Naive thymus-derived CD8-positive, alpha-beta T cell (primary cell): ENCODE results near the gene ARHGEF12. TPM values are rescaled to one million over a fixed set of nuclear protein-coding genes. Genes with fewer than 3 reads are reported as not detected.

Source experiments
- ATAC-seq, 2 donors: fragments of 150-1000 bp; cut with Tn5 transposase in 1 of 2; sonication (Bioruptor Pico), chemical (Tn5 transposase) in 1 of 2; 1 replicate in 1 of 2; 2 replicates in 1 of 2; pipeline ENCODE4 v1.10.0; 2021; ENCODE audit warnings: mild to moderate bottlenecking in 2 of 2, moderate library complexity in 2 of 2
- POLR2A ChIA-PET: fragments of 350-600 bp; sonication (Branson Sonifier 250); formaldehyde crosslinking; loops from one replicate; lab custom pipeline; 2021; ENCODE audit warnings: antibody characterized with exemption; lab: Charles Lee
- DNase-seq, 10 donors: peaks; one replicate each; pipeline versions ENCODE4 v3.0.0 to v3.0.0-alpha.2; 2020 to 2022
- H3K27ac Mint-ChIP-seq, 10 donors: one replicate each; pipeline ENCODE4 v1.8.0; 2020 to 2022; ENCODE audit warnings: mild to moderate bottlenecking in 10 of 10, mixed read lengths in 10 of 10, moderate library complexity in 4 of 10, inconsistent platforms in 1 of 10
- H3K27me3 Mint-ChIP-seq, 5 donors: one replicate each; pipeline ENCODE4 v1.8.0; 2021 to 2022; ENCODE audit warnings: mixed read lengths in 5 of 5
- H3K36me3 Mint-ChIP-seq, 3 donors: one replicate each; pipeline ENCODE4 v1.8.0; 2020 to 2022; ENCODE audit warnings: mixed read lengths in 3 of 3, mild to moderate bottlenecking in 2 of 3, inconsistent platforms in 1 of 3
- H3K4me1 Mint-ChIP-seq, 4 donors: one replicate each; pipeline ENCODE4 v1.8.0; 2021 to 2022; ENCODE audit warnings: mixed read lengths in 4 of 4
- H3K4me3 Mint-ChIP-seq, 10 donors: one replicate each; pipeline ENCODE4 v1.8.0; 2020 to 2022; ENCODE audit warnings: mild to moderate bottlenecking in 10 of 10, mixed read lengths in 10 of 10, moderate library complexity in 6 of 10, inconsistent platforms in 1 of 10
- H3K9me3 Mint-ChIP-seq, 9 donors: one replicate each; pipeline ENCODE4 v1.8.0; 2020 to 2022; ENCODE audit warnings: mixed read lengths in 9 of 9, mild to moderate bottlenecking in 3 of 9, inconsistent platforms in 1 of 9, moderate library complexity in 1 of 9
- polyA plus RNA-seq, 3 donors: library from polyadenylated mRNA; unstranded; fragments of 300-500 nt; fragmentation: Illumina TruSeq; gene quantifications; one replicate each; pipeline ENCODE4 v1.2.3, GENCODE V29; 2021
- total RNA-seq, 8 experiments: library from RNA in 2 of 8; stranded (reverse) in 2 of 8; gene quantifications; one replicate each; pipeline ENCODE4 v1.2.3 and lab custom pipeline; 2021 to 2026

Gene ARHGEF12
- total and polyA plus RNA-seq, 5 experiments from 2014 or later = 0.76 to 5.4 (median 1.4) TPM

GRCh38 chr11:120532082-120532831 is 196.0 kb downstream of the ARHGEF12 start:
- Mint-ChIP-seq H3K9me3 (peaks cover 0 to 13% (median 0%) of the 10 kb centered on the region in 9 donors), H3K27ac (no peak overlapping the region), H3K36me3 (peaks cover 0 to 5% (median 0%) of the 10 kb centered on the region in 3 donors), H3K4me3 (no peak overlapping the region), H3K27me3 (peaks cover 10 to 38% (median 16%) of the 10 kb centered on the region in 5 donors), H3K4me1 (no peaks in the 10 kb centered on the region)
- POLR2A ChIA-PET = no interaction called here
- no peak for DNase-seq
- no peak for ATAC-seq

- no peak overlapping the region for H3K27ac Mint-ChIP-seq
- H3K27me3 Mint-ChIP-seq = peaks cover 10 to 38% (median 16%) of the 10 kb centered on the region in 5 donors
- no peak overlapping the region for H3K4me3 Mint-ChIP-seq
- no peak for DNase-seq
- peaks cover 0 to 5% (median 0%) of the 10 kb centered on the region in 3 donors for H3K36me3 Mint-ChIP-seq
- peaks cover 0 to 13% (median 0%) of the 10 kb centered on the region in 9 donors for H3K9me3 Mint-ChIP-seq
- POLR2A ChIA-PET = no interaction called here
- ATAC-seq = no peak
- H3K4me1 Mint-ChIP-seq = no peaks in the 10 kb centered on the region
These were observed 196.6 kb downstream of the ARHGEF12 start for GRCh38 chr11:120532832-120533196.

GRCh38 chr11:120536091-120536796 is 200.0 kb downstream of the ARHGEF12 start:
- POLR2A ChIA-PET = no interaction called here
- no peaks in the 10 kb centered on the region for H3K36me3 Mint-ChIP-seq
- DNase-seq = no peak
- peaks cover 0 to 2% (median 0%) of the 10 kb centered on the region in 4 donors for H3K4me1 Mint-ChIP-seq
- no peak overlapping the region for H3K27ac Mint-ChIP-seq
- peaks cover 6 to 31% (median 11%) of the 10 kb centered on the region in 5 donors for H3K27me3 Mint-ChIP-seq
- peaks cover 0 to 2% (median 0%) of the 10 kb centered on the region in 9 donors for H3K9me3 Mint-ChIP-seq
- no peak overlapping the region for H3K4me3 Mint-ChIP-seq
- no peak for ATAC-seq

- ATAC-seq = no peak
- H3K4me3 Mint-ChIP-seq = no peak overlapping the region
- peaks cover 0 to 2% (median 0%) of the 10 kb centered on the region in 9 donors for H3K9me3 Mint-ChIP-seq
- H3K27me3 Mint-ChIP-seq = peaks cover 6 to 31% (median 11%) of the 10 kb centered on the region in 5 donors
- POLR2A ChIA-PET = no interaction called here
- peaks cover 0 to 2% (median 0%) of the 10 kb centered on the region in 4 donors for H3K4me1 Mint-ChIP-seq
- no peaks in the 10 kb centered on the region for H3K36me3 Mint-ChIP-seq
- DNase-seq = no peak
- no peak overlapping the region for H3K27ac Mint-ChIP-seq
These were observed 200.6 kb downstream of the ARHGEF12 start for GRCh38 chr11:120536797-120537169.

- Mint-ChIP-seq H3K4me1 (peaks cover 0 to 2% (median 0%) of the 10 kb centered on the region in 4 donors), H3K9me3 (peaks cover 0 to 2% (median 0%) of the 10 kb centered on the region in 9 donors), H3K27me3 (peaks cover 3 to 24% (median 7%) of the 10 kb centered on the region in 5 donors), H3K4me3 (no peak overlapping the region), H3K36me3 (no peaks in the 10 kb centered on the region), H3K27ac (no peak overlapping the region)
- ATAC-seq = no peak
- DNase-seq = no peak
- POLR2A ChIA-PET = no interaction called here
These were observed 201.8 kb downstream of the ARHGEF12 start for GRCh38 chr11:120537996-120538395.

- peaks cover 2 to 19% (median 7%) of the 10 kb centered on the region in 5 donors for H3K27me3 Mint-ChIP-seq
- POLR2A ChIA-PET = no interaction called here
- peaks cover 0 to 2% (median 0%) of the 10 kb centered on the region in 4 donors for H3K4me1 Mint-ChIP-seq
- no peaks in the 10 kb centered on the region for H3K36me3 Mint-ChIP-seq
- H3K27ac Mint-ChIP-seq = no peak overlapping the region
- H3K4me3 Mint-ChIP-seq = no peak overlapping the region
- H3K9me3 Mint-ChIP-seq = peaks cover 0 to 2% (median 0%) of the 10 kb centered on the region in 9 donors
- ATAC-seq = no peak
- no peak for DNase-seq
These were observed 202.5 kb downstream of the ARHGEF12 start for GRCh38 chr11:120538707-120539106.

Other genes with a start within 250 kb of the ARHGEF12 start
- not detected for gene TRIM29, start 198.3 kb upstream of the ARHGEF12 start, total RNA-seq
- gene TRIM29, start 198.3 kb upstream of the ARHGEF12 start, polyA plus RNA-seq = not detected
- gene OAF, start 125.4 kb upstream of the ARHGEF12 start, total RNA-seq = 1 to 10 TPM; 5.3 to 8.0 TPM
- gene OAF, start 125.4 kb upstream of the ARHGEF12 start, polyA plus RNA-seq = 1 to 10 TPM; 3.6 to 6.0 (median 4.1) TPM
- gene POU2F3, start 96.3 kb upstream of the ARHGEF12 start, total RNA-seq = not detected
- gene POU2F3, start 96.3 kb upstream of the ARHGEF12 start, polyA plus RNA-seq = under 1 TPM in 1 of 3 donors, not detected in 2; 0.11 TPM
- gene TLCD5, start 11.1 kb upstream of the ARHGEF12 start, total RNA-seq = under 1 TPM in 1 of 2 experiments, not detected in 1; 0.80 TPM
- not detected for gene TLCD5, start 11.1 kb upstream of the ARHGEF12 start, polyA plus RNA-seq
- gene GRIK4, start 175.3 kb downstream of the ARHGEF12 start, total RNA-seq = not detected
- not detected for gene GRIK4, start 175.3 kb downstream of the ARHGEF12 start, polyA plus RNA-seq